Thyroid gland (tissue), 4 donors: ENCODE measurements around the gene AVPI1.

ENCODE experiments used
- CTCF ChIP-seq, 6 experiments: fragments of 200-600 bp in 3 of 6; fragments of 450-650 bp in 3 of 6; sonication (generic) in 3 of 6; IDR thresholded peaks; one replicate each; pipeline ENCODE4 v1.5.1; 2016 to 2019; ENCODE audit warnings: antibody characterized with exemption in 6 of 6, mild to moderate bottlenecking in 2 of 6, inconsistent platforms in 1 of 6, moderate library complexity in 1 of 6
- POLR2A ChIP-seq, 2 donors: fragments of 450-650 bp; IDR thresholded peaks; one replicate each; pipeline ENCODE4 v1.6.1; 2017; ENCODE audit warnings: antibody characterized with exemption in 2 of 2, mild to moderate bottlenecking in 2 of 2, moderate library complexity in 1 of 2

DNA sequence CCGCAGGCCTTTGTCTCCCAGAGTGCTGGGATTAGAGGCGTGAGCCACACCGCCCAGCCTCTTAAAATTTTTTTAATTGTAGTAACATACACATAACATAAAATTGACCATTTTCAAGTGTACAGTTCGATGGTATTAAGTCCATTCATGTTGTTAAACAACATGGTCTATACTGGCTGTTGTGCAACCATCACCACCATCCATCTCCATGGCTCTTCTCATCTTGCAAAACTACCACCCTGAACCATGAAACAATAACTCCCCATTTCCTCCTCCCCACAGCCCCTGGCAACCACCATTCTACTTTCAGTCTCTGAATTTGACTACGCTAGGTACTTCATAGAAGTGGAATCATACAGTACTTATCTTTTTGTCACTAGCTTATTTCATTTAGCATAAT lies 42.0 kb upstream of the AVPI1 start:
- TF ChIP-seq CTCF (IDR thresholded peaks at IDR 0.05) = no peak
- TF ChIP-seq POLR2A (IDR thresholded peaks at IDR 0.05) = no peak
